ENCODE results near the gene ST6GALNAC2.
"Not testable (repeated sequence)": the region's sequence is repeated elsewhere in the genome, so short reads cannot be mapped to it uniquely, and the experiment has no call there.

ST6GALNAC2 gene

GRCh38 chr17:76570457-76570856 is 15.2 kb downstream of the ST6GALNAC2 start:
- DNase-seq (ENCODE audit: low read depth), result no peak

- no peak for DNase-seq (ENCODE audit: low read depth)
Measured at GRCh38 chr17:76569607-76570279, 15.9 kb downstream of the ST6GALNAC2 start.

- no peak for DNase-seq (ENCODE audit: low read depth)
Measured at GRCh38 chr17:76568811-76569221, 16.8 kb downstream of the ST6GALNAC2 start.

GRCh38 chr17:76567634-76568432 is 17.8 kb downstream of the ST6GALNAC2 start:
- DNase-seq (ENCODE audit: low read depth), result no peak

GRCh38 chr17:76566988-76567431 is 18.6 kb downstream of the ST6GALNAC2 start:
- no peak for DNase-seq (ENCODE audit: low read depth)

GRCh38 chr17:76566613-76566943 is 19.1 kb downstream of the ST6GALNAC2 start:
- no peak for DNase-seq (ENCODE audit: low read depth)

- DNase-seq (ENCODE audit: low read depth), result no peak
Measured at GRCh38 chr17:76565728-76566612, 19.7 kb downstream of the ST6GALNAC2 start.

- not testable (repeated sequence) for DNase-seq (ENCODE audit: low read depth)
Measured at GRCh38 chr17:76564991-76565727, 20.5 kb downstream of the ST6GALNAC2 start.

- DNase-seq (ENCODE audit: low read depth), result not testable (repeated sequence)
Measured at GRCh38 chr17:76563359-76563758, 22.3 kb downstream of the ST6GALNAC2 start.

GRCh38 chr17:76562734-76563148 is 22.9 kb downstream of the ST6GALNAC2 start:
- DNase-seq (ENCODE audit: low read depth), result no peak

- no peak for DNase-seq (ENCODE audit: low read depth)
Measured at GRCh38 chr17:76561799-76562268, 23.8 kb downstream of the ST6GALNAC2 start.

GRCh38 chr17:76561332-76561731 is 24.3 kb downstream of the ST6GALNAC2 start:
- no peak for DNase-seq (ENCODE audit: low read depth)

- no peak for DNase-seq (ENCODE audit: low read depth)
Measured at GRCh38 chr17:76560877-76561221, 24.8 kb downstream of the ST6GALNAC2 start.

GRCh38 chr17:76560036-76560876 is 25.4 kb downstream of the ST6GALNAC2 start:
- DNase-seq (ENCODE audit: low read depth), result no peak

GRCh38 chr17:76559460-76559859 is 26.2 kb downstream of the ST6GALNAC2 start:
- DNase-seq (ENCODE audit: low read depth), result not testable (repeated sequence)

- no peak for DNase-seq (ENCODE audit: low read depth)
Measured at GRCh38 chr17:76558198-76559095, 27.2 kb downstream of the ST6GALNAC2 start.

GRCh38 chr17:76557368-76558197 is 28.1 kb downstream of the ST6GALNAC2 start:
- DNase-seq (ENCODE audit: low read depth), result peak; percentile 94

- no peak for DNase-seq (ENCODE audit: low read depth)
Measured at GRCh38 chr17:76556765-76557367, 28.8 kb downstream of the ST6GALNAC2 start.
